Lung (tissue), 12 donors: ENCODE measurements around the gene COL11A1. TPM values are rescaled to one million over a fixed set of nuclear protein-coding genes. Genes with fewer than 3 reads are reported as not detected.

Experiments
- ATAC-seq: fragments of 200-7000 bp; cut with Tn5 transposase; one replicate; pipeline ENCODE4 v1.9.1; 2020; ENCODE audit warnings: moderate number of reproducible peaks; ENCODE audit not compliant: insufficient read depth, low FRiP score
- DNase-seq, 3 donors: peaks; one replicate each; pipeline ENCODE4 v3.0.0-alpha.2; 2013 to 2017
- H3K27ac ChIP-seq, 2 donors: one replicate each; pipeline ENCODE4 v1.5.1; 2013; ENCODE audit warnings: mild to moderate bottlenecking in 2 of 2, moderate library complexity in 2 of 2, control low read depth in 1 of 2, inconsistent platforms in 1 of 2, low read depth in 1 of 2, low read length in 1 of 2
- H3K27me3 ChIP-seq, 3 donors: one replicate each; pipeline ENCODE4 v1.5.1; 2013; ENCODE audit warnings: low read length in 2 of 3; ENCODE audit not compliant: control insufficient read depth in 3 of 3, insufficient read depth in 3 of 3
- H3K36me3 ChIP-seq, 4 donors: one replicate each; pipeline ENCODE4 v1.5.1; 2013; ENCODE audit warnings: low read length in 4 of 4, mild to moderate bottlenecking in 1 of 4, moderate library complexity in 1 of 4; ENCODE audit not compliant: control insufficient read depth in 4 of 4, insufficient read depth in 4 of 4
- H3K4me1 ChIP-seq, 5 donors: one replicate each; pipeline ENCODE4 v1.5.1; 2013; ENCODE audit warnings: low read length in 5 of 5, mild to moderate bottlenecking in 2 of 5, moderate library complexity in 1 of 5; ENCODE audit not compliant: control insufficient read depth in 5 of 5, insufficient read depth in 5 of 5
- H3K4me3 ChIP-seq: one replicate; pipeline ENCODE4 v1.5.1; 2013; ENCODE audit warnings: mild to moderate bottlenecking, control low read depth, moderate library complexity
- H3K9ac ChIP-seq, 2 donors: one replicate each; pipeline ENCODE4 v1.5.1; 2013; ENCODE audit warnings: low read length in 2 of 2, control low read depth in 1 of 2; ENCODE audit not compliant: insufficient read depth in 1 of 2
- H3K9me3 ChIP-seq, 4 donors: one replicate each; pipeline ENCODE4 v1.5.1; 2013; ENCODE audit warnings: low read length in 3 of 4, mild to moderate bottlenecking in 1 of 4, moderate library complexity in 1 of 4; ENCODE audit not compliant: control insufficient read depth in 4 of 4, insufficient read depth in 3 of 4
- CTCF ChIP-seq: IDR thresholded peaks from 2 replicates; pipeline ENCODE4 v1.5.1; 2012; ENCODE audit warnings: mild to moderate bottlenecking; ENCODE audit errors: control extremely low read depth, extremely low read depth
- WGBS, 2 donors: extraction: QIAGEN DNeasy Blood & Tissue Kit; methylation state at CpG; one replicate each; pipeline ENCODE4 v1.1.7; 2013; 5-methylcytosine and 5-hydroxymethylcytosine counted together
- polyA plus RNA-seq, 2 donors: library from polyadenylated mRNA; stranded (reverse); fragments of 200-250 nt; gene quantifications; one replicate each; pipeline ENCODE4 v1.2.1, GENCODE V29; 2013
- total RNA-seq, 2 donors: library from RNA; depleted of rRNA in 1 of 2; stranded (reverse); fragments of >200 nt in 1 of 2; gene quantifications; one replicate each; pipeline ENCODE4 v1.2.1, GENCODE V29; 2014 to 2021
- donor health status: control.
- donor health status: control.
- donor health status: Bipolar disorder and iron deficiency.
- donor health status: healthy.
- donor health status: DM: yes; HTN: yes; CAD: no.

Gene COL11A1
- total and polyA plus RNA-seq, 4 donors = 0.33 to 7.5 (median 0.70) TPM

- no peaks in the 10 kb centered on the region for H3K27me3 ChIP-seq
- no peak for TF ChIP-seq CTCF
- H3K36me3 ChIP-seq = no peaks in the 10 kb centered on the region
- no peaks in the 10 kb centered on the region for H3K4me1 ChIP-seq
- peaks cover 0 to 3% (median 0%) of the 10 kb centered on the region in 4 donors for H3K9me3 ChIP-seq
- 89% methylated on average over 4 of the region's 4 CpGs for WGBS, 2 donors
- no peak overlapping the region for H3K9ac ChIP-seq
- DNase-seq (no peak), ATAC-seq (no peak)
- H3K27ac ChIP-seq = no peak overlapping the region
- no peak overlapping the region for H3K4me3 ChIP-seq
Measured at GRCh38 chr1:102838016-102838415, 270.3 kb downstream of the COL11A1 start.

- DNase-seq (no peak), ATAC-seq (no peak)
- Histone ChIP-seq H3K9ac (no peak overlapping the region), H3K27me3 (no peaks in the 10 kb centered on the region), H3K9me3 (peaks cover 0 to 3% (median 0%) of the 10 kb centered on the region in 4 donors), H3K27ac (no peak overlapping the region), H3K4me1 (no peaks in the 10 kb centered on the region), H3K4me3 (no peak overlapping the region), H3K36me3 (no peaks in the 10 kb centered on the region)
- WGBS, 2 donors = 66 to 83% methylated on average over 1 of the region's 1 CpG
- TF ChIP-seq CTCF = no peak
Measured at GRCh38 chr1:102837551-102837950, 270.8 kb downstream of the COL11A1 start.

- H3K4me3 ChIP-seq = no peak overlapping the region
- H3K27ac ChIP-seq = no peak overlapping the region
- peaks cover 0 to 3% (median 0%) of the 10 kb centered on the region in 4 donors for H3K9me3 ChIP-seq
- H3K4me1 ChIP-seq = no peaks in the 10 kb centered on the region
- no peak for DNase-seq
- no peak for TF ChIP-seq CTCF
- no peaks in the 10 kb centered on the region for H3K36me3 ChIP-seq
- H3K27me3 ChIP-seq = no peaks in the 10 kb centered on the region
- 70 to 71% methylated on average over 2 of the region's 2 CpGs for WGBS, 2 donors
- no peak for ATAC-seq
- no peak overlapping the region for H3K9ac ChIP-seq
Measured at GRCh38 chr1:102836991-102837390, 271.3 kb downstream of the COL11A1 start.

- H3K4me3 ChIP-seq = no peak overlapping the region
- DNase-seq = no peak
- no peaks in the 10 kb centered on the region for H3K4me1 ChIP-seq
- no peak overlapping the region for H3K27ac ChIP-seq
- no peak for TF ChIP-seq CTCF
- H3K36me3 ChIP-seq = no peaks in the 10 kb centered on the region
- H3K9me3 ChIP-seq = peaks cover 0 to 3% (median 0%) of the 10 kb centered on the region in 4 donors
- ATAC-seq = no peak
- 84 to 94% methylated on average over 1 of the region's 1 CpG for WGBS, 2 donors
- no peaks in the 10 kb centered on the region for H3K27me3 ChIP-seq
- no peak overlapping the region for H3K9ac ChIP-seq
Measured at GRCh38 chr1:102834688-102835320, 273.5 kb downstream of the COL11A1 start.
